NCI-H69 (cell line): ENCODE data around the gene CYSTM1.
A peak's percentile ranks its signal among the peaks of the same experiment; 100 is the strongest.

ENCODE experiments used
- DNase-seq: peaks from one replicate; lab custom pipeline; 2025; lab: John Stamatoyannopoulos, UW

Gene CYSTM1

DNA sequence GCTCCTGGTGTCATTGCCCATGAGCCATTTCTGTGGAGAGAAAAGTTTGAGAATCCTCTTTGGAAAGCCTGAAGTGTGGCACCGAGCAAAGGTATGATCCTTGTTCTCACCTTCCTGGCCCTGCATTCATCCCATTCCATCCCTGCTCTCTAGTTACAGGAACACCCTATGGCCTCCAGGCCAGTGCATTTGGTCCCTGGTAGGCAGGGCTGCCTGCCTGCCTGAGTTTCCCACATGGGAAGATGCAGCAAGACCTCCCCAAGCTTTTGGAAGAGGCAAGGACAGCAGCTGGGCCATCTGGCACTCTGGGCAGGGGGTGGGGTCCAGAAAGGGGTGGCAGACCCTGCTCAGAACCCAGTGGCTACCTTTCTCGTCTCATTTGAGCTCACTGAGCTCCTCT, 24.8 kb upstream of the CYSTM1 start:
- no peak for DNase-seq

DNA sequence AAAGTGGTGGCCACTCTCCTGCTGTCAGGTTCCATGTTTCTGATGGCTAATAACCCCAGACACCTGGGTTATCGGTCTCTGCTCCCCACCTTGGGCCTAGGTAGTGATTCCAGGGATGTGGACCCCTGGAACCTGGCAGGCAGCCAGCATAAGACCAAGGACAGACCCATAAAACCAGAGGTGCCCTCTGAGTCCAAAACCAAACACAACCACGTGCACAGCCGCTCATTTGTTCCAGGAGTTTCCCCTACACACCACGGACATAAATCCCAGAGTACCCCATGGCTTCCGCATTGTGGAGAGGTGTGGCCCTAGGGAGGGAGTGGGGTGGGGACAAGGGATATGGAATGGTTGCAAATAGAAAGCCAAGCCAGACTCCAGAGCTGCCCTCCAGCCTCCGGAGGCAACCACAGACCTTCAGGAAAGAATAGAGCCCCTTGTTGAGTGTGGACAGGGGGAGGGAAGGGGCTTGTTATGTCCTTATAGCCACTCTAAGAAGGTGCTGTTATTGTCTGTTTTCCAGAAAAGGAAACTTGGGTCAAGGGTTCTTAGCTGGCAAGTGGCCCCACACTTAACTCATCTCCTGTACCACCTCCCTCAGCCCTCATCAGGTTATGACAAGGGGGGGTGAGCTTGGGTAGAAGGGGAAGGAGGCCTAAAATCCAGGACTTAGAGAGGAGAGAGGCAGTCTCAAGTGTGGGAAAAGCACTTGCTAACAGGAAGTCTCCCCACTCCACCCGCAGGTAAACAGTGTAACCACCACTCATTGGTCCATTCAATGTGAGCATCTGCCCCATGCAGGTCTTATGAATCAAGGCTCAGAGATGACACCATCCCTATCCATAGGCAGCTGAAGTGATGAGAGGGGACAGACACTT, 23.6 kb upstream of the CYSTM1 start:
- DNase-seq: peak; percentile 11

DNA sequence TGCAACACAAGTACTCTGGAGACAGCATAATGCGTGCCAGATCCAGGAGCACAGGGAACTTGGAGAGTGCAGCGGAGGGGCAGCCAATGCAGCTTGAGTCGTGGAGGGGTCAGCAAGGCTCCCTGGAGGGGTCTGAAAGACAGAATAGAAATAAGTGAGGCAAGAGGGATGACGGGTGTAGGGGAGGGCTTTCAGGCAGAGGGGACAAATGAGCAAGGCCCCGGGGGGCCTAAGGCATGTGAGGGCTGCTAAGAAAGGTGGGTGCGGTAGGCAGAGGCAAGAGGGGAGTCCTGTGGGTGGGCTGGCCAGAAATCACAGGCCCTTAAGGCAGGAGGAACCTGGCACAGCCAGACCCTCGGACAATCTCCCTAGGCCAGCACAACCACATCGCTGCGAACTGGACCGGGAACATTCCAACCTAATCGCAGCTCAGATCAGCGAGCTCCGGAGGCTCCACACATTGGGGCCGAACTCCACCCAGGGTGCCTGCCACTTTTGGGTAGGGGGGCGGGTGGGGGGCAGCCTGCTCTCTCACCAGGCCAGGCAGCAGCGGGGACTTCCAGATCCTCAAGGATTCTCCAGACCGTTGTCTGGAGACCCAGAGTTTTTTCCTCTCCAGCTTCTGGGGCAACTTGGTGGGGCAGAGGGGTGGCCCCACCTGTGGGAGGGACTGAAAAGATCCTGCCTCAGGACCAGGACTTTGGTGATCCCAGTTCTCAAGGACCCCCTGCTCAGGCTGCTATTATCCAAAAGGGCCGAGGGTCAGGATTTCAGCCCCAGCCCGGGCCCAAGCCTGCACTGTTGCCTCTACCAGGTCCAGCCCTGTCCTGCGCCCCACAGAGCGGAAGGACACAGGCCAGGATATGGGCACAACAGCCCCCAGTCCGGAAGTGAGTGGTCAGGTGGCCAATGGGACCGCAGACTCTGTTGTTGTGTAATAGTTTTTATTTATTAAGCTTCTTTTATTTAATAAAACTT, 22.7 kb upstream of the CYSTM1 start:
- no peak for DNase-seq

DNA sequence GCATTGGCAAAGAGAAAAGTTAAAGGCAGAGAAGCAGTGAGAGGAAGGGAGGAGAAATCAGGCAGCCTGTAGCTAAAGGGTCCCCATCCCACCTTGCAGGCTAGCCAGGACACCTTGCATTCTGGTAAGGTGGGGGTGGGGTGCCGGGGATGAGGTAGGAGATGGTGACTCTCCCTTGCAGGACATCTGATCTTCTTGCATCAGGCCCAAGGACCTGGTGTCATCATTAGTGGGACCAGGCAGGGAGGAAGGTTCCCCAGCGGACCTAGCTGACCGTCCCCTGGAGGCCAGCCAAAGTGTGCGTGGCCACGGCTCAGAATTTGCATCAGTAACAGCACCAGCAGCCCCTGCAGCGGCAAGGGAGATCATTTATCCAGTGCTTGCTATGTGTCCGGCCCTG, 21.7 kb upstream of the CYSTM1 start:
- no peak for DNase-seq

DNA sequence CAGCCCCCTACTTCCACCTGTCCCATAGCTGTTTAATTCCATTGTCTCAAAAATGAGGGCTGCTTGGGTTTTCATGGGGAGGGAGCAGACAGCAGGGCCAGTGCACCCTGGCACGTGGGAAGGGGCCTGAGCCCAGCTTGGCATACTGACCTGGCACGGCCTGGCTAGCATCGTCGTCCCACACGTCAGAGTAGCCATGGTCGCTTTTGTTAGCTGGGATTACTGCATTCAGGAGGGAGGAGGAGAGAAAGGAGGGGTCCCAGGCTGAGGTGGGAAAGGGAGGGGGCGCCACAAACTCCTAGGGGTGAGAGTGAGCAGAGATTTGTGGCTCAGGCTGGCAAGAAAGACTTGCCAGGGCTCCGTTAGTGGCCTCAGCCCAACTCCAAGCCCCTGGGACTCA, 21.1 kb upstream of the CYSTM1 start:
- no peak for DNase-seq

DNA sequence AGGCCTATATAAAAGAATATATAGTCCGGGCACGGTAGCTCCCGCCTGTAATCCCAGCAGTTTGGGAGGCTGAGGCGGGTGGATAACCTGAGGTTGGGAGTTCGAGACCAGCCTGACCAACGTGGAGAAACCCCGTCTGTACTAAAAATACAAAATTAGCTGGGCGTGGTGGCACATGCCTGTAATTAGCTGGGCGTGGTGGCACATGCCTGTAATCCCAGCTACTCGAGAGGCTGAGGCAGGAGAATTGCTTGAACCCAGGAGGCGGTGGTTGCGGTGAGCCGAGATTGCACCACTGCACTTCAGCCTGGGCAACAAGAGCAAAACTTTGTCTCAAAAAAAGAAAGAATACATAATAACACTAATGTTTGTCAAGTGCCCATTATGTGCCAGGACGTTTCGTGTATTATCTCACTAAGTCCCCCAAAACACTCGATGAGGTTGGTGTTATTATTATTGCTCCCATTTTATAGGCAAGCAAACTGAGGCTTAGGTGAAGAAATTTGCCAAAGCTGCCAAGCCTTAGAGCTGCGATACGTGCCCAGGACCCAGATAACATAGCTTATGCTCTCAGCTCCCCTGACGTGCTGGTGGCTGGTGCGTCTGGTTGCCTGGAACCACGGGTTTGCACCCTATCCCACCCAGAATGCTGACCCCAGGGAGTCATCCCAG, 20.1 kb upstream of the CYSTM1 start:
- DNase-seq: peak; percentile 41

DNA sequence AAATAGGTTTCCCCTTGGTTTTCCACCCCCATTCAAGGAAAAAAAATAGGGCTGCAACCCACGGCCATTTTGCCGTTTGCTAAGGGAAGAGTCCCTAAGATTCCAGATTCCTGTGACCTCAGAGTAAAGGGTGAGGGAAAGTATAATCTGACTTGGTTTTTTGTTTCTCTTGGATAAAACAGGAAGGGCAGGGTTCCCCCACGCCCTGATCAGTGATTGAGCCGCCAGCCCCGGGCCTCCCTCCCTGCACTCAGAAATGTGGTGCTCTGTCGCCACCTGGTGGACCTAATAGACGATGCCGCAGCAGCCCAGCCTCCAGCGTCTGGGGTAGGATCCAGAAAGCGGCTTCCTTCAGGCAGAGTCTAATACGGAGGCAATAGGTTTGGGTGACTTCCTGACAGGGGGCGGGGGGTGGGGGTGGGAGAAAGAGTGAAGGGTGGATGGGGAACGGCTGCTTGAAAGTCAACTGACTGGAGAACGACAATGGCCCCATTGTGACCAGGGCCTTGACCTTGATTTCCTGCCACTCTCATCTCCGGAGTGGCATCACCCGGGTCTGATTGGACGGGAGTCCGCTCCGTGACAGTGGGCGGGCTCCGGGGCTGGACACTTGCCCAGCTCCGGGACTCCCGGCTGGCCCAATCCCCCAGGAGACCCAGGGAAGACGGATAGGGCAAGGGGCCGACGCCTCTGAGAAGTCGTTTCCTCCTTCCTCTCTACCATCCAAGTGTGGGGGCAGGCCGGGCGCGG, 17.8 kb upstream of the CYSTM1 start:
- peak; percentile 84 for DNase-seq

DNA sequence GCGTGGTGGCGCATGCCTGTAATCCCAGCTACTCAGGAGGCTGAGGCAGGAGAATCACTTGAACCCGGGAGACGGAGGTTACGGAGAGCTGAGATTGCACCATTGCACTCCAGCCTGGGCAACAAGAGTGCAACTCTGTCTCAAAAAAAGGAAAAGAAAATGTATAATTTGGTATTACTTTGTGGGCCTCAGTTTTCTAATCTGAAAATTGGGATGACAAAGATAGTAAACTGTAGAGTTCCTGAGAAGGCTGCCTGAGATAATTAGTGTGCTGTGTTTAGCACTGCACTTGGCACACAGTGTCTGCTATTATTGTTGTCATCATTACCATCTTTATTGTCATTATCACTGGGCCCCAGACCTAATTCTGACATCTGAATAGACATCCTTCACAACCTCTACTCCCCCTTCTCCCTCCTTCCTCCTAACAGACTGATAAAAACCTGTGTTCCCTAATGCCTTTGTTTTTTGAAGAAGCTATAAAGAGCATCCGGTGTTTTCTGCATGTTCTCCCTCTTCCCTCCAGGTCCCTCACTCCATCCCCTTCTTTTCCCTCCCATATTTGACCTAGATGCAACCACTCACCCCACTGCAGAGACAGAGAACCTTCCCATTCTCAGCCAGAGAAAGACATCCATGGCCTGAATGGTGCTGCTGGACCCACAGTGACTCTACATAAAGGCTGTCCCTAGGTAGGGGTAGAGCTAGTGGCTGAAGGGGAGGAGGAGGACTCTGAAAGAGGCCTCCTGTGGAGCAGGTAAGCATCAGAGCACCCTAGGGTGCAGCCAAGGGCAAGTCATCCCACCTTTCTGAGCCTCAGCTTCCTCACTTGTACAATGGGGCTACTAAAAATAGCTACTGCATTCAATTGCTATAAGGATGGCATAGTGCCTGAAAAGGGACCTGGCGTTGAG, 15.7 kb upstream of the CYSTM1 start:
- peak; percentile 22 for DNase-seq

DNA sequence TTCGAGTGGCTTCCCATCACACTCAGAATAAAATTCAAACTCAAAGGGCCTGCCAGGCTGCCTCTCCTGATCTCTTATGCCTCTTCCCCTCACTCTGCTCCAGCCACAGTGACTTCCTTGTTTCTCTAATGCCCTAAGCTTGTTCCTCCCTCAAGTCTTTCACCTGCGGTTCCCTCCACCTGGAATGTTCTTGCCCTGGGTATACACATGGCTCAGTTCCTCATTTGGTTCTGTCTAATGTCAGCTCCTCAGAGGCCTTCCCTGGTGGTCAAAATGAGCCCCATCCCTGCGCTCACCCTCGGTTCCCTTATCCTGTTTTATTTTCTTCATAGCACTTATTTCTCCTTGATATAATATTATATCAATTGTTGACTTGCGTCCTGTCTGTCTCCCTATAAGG, 12.7 kb upstream of the CYSTM1 start:
- DNase-seq: no peak

DNA sequence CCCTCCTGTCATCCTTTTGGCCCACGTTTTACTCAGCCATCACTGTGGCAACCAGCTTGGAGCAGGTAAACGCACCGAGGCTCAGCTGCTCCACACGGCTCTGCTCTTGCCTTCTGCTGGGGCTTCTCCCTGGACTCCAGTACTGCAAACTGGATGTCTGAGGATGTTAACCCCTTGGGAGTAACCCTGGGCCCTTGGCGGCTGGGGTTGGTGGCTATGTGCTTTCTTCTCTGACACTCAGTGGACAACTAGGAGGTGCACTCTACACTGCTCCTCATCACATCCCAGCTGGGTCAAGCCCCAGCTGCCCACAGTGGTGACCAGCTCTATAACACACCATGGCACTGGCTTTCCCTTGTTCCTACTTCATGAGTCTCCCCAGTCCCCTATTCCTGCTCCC, 12.2 kb upstream of the CYSTM1 start:
- no peak for DNase-seq

DNA sequence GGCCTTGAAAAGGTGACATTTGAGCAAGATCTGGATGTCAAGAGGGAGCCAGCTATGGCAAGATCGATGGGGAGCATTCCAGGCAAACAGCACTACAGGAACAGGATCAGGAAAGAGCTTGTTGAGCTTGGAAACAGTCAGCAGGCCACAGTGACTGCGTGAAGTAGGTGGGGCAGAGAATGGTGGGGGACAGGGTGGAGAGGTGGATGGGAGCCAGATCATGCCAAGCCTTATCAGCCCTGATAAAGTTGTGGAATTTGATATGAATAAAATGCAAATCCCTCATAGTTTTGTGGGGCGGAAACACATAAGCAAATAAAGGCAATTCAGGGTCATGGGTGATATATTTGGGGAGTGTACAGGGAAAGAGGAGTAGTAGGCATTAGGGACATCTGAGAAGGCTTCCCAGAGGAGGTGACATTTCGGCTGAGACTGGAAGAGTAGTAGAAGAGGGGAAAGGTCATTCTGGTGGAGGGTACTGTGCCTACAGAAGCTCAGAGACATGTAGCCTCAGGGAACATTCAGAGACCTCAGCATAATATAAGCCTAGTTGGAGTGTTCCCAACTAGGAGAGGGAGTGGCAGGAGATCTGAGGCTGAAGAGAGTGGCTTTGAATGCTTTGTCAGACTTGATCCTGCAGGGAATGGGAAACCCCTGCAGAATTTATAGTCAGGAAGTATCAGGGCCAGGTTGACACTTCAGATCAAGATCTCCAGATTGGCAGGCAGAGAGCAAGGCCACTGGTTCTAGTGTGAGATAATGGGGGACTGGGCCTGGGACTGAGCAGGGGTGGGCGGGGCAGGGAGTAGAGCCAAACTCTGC, 9.7 kb upstream of the CYSTM1 start:
- no peak for DNase-seq

DNA sequence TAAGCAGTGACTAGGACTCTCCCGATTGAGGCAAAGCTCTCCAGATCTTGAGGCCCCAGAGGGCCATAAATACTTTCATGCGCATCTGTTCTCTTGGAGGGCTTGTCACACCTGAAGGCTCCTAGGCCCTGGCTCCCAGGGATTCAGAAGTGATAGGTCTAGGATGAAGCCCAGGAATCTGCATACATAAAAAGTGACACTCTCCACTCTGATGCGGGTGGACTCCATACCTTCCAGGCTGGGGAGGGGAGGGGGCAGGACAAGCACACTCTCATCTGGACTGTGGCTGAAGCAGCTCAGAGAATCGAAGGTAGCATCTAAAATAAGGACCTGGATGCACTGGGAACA, 9.1 kb upstream of the CYSTM1 start:
- DNase-seq: no peak

DNA sequence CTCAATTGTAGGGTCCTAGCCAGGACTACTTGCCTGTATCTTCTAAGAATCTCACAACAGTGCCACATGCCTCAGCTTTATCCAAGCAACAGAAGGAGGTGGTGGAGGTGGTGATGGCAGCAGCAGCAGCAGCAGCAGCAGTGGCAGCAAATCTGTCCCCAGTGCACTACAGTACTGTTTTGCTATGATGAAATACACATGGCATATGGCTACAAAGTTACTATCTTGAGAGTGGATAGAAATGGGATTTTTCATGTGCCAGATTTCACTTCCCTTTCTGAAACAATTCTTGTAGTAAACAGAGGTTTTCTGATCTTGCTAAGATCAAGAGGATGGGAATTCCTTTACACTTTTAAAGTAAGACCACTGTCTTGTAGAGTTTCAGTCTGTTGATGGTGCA, 8.1 kb upstream of the CYSTM1 start:
- DNase-seq: no peak

DNA sequence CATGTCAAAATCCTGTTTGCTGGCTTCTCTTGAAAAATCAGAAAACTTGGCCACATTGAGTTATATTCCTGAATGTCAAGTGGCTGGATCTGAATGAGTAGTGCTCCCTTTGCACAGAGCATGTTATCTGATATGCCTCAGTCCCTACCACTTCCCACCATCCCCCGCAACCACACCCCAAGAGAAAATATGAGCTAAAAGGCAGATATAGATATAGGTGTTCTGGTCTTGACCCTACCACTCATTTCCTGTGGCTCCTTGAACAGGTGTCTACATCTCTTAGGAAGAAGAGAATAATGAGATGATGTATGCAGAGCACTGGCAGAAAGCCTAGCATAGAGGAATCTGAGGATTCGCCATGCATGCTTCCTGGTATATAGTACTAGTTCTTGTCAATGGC, 6.6 kb upstream of the CYSTM1 start:
- DNase-seq: no peak

DNA sequence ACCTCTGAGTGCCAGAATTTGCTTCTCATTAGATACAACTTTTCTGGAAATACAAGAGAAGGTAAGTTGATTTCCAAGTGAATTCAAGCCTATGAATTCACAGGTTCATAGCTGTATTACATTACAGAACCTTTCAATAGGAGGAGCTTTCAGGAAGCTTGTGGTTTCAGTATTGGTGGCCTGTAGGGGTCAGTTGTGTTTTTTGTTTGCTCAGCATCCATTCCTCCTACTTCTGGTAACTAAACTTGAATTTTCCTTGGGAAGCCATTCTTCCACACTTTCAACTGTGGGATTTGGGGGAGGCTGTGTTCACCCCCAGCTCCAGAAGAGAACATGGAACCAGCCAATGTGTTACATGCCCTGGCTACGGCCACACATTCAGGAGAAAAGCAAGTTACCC, 5.6 kb upstream of the CYSTM1 start:
- peak; percentile 19 for DNase-seq

DNA sequence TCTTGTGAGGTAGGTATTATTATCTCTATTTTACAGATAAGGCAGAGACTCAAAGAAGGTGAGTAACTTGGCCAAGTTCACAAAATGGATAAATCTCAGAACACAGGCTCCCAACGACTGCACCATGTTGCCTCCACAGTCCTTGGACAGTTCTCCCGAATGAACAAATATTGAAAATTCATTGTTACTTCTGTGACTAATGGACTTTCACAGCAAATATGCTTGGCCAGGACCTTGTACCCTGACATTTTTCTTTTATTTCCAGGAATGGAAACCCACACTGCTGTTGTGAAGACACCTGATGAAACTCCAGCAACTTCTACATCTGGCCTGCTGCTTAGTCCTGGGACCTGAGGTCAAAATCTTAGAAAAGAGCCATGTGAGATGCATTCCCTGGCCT, 2.5 kb upstream of the CYSTM1 start:
- no peak for DNase-seq

DNA sequence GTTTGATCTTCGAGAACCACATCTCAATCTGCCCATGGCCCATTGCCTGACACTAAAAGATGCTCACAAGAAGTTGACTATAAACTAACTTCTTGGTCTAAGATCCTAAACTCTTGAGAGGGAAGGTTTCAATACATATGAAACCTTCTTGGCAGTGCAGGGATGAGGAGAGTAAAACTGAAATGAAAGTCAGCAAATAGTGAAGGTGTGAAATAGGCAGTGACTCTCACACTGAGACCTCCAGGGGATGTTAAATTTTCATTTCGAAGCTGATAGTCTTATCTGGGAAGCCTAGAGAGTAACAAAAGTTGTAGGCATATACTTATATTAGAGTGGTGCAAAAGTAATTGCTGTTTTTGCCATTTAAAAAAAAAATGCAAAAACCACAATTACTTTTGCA, 974 bp upstream of the CYSTM1 start:
- no peak for DNase-seq

DNA sequence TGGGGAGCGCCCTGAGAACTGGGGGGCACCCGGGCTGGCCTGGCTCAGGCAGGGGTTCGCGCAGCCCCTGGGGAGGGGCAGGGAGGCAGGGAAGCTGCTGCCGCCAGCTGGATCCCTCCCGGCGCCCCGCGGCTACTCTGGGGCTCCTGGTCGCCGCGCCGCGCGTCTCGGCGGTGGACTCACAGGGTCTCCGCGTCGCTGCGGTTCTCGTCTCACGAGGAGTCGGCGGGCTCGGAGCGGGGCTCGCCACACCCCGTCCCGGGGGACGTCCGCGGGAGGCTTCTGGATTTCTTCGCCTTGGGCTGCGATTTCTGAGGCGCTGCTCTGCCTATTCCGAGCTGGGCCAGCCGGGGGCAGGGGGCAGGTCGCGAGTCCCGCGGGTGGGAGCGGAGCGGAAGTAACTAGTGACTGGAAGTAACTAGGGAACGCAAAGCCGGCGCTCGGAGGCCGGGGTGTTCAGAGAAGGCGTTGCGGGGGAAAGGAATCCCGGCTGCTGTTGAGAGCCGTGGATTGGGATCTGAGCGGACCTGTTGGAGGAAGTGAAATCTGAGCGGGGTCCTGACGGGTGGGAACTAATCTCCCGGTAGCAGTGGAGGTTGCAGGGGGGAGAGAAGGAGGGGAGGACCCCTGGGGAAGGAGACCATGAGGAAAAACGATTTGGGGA, 511 bp downstream of the CYSTM1 start:
- DNase-seq: peak; percentile 89

DNA sequence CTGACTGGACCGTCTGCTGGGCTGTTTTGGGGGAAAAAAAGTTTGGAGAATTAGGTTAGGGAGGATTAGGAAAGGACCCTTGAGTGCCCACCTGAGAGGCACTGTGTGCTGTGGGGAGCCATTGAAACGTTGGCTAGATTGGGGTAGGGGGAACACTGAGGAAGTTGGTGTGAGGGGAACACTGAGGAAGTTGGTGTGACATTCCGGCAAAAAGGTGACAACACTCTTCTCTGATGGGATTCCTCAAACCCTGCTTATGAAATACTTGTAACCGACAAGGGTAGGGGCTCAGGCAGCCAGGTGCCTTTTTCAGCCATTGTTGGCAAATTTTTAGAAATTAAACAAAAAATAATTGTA, 1.0 kb downstream of the CYSTM1 start:
- no peak for DNase-seq

DNA sequence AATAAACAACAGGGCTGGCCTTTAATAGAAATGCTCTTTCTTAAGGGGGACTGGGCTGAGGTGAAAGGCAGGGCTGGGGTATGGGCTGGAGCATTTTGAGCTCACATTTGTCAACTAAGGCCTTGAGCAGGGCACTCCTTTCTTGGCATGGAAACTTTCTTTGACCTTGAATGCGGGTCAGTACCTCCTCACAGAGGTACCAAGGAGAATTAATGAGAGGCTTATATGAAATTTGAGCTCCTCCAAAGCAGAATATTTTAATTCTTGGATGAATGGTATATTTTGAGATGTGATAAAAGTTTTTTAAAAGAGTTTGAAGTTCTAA, 3.1 kb downstream of the CYSTM1 start:
- DNase-seq: no peak
